Epithelial cell of prostate (primary cell): ENCODE measurements around the gene MPI.
A peak's percentile ranks its signal among the peaks of the same experiment; 100 is the strongest.
"Not testable (repeated sequence)": the region's sequence is repeated elsewhere in the genome, so short reads cannot be mapped to it uniquely, and the experiment has no call there.

Experiments
- DNase-seq: peaks from one replicate; pipeline ENCODE4 v3.0.0-alpha.2; 2011; ENCODE audit warnings: low read depth, low spot score
- H3K27ac ChIP-seq: fragments of 450-650 bp; 2 replicates; pipeline ENCODE4 v1.5.1; 2017; ENCODE audit warnings: mild to moderate bottlenecking

MPI gene

GRCh38 chr15:74888716-74889115, 1.1 kb upstream of the MPI start:
- no peak for DNase-seq
- H3K27ac ChIP-seq, result no peak overlapping the region

GRCh38 chr15:74889390-74889882, 406 bp upstream of the MPI start:
- DNase-seq, result no peak
- peak overlapping the region; percentile 22 for H3K27ac ChIP-seq

GRCh38 chr15:74890665-74890960, 771 bp downstream of the MPI start:
- peak overlapping the region; percentile 22 for H3K27ac ChIP-seq
- no peak for DNase-seq

GRCh38 chr15:74891469-74891868, 1.6 kb downstream of the MPI start:
- H3K27ac ChIP-seq, result peak overlapping the region; percentile 26
- DNase-seq, result no peak

- H3K27ac ChIP-seq, result peak overlapping the region; percentile 26
- no peak for DNase-seq
Observed at GRCh38 chr15:74892313-74892712, 2.5 kb downstream of the MPI start.

GRCh38 chr15:74892931-74893330, 3.1 kb downstream of the MPI start:
- no peak for DNase-seq
- peak overlapping the region; percentile 11 for H3K27ac ChIP-seq

- DNase-seq, result no peak
- H3K27ac ChIP-seq, result peak overlapping the region; percentile 11
Observed at GRCh38 chr15:74893627-74894026, 3.8 kb downstream of the MPI start.

- not testable (repeated sequence) for DNase-seq, H3K27ac ChIP-seq
Observed at GRCh38 chr15:74894383-74894782, 4.5 kb downstream of the MPI start.

- DNase-seq, result no peak
- no peak overlapping the region for H3K27ac ChIP-seq
Observed at GRCh38 chr15:74895830-74896229, 6.0 kb downstream of the MPI start.

- no peak overlapping the region for H3K27ac ChIP-seq
- no peak for DNase-seq
Observed at GRCh38 chr15:74896316-74896715, 6.5 kb downstream of the MPI start.

- no peak overlapping the region for H3K27ac ChIP-seq
- no peak for DNase-seq
Observed at GRCh38 chr15:74897300-74897701, 7.5 kb downstream of the MPI start.

GRCh38 chr15:74901612-74902063, 11.8 kb downstream of the MPI start:
- DNase-seq, result no peak
- no peak overlapping the region for H3K27ac ChIP-seq

GRCh38 chr15:74902295-74903075, 12.6 kb downstream of the MPI start:
- DNase-seq, result no peak
- no peak overlapping the region for H3K27ac ChIP-seq

- DNase-seq, result no peak
- no peak overlapping the region for H3K27ac ChIP-seq
Observed at GRCh38 chr15:74903676-74904075, 13.8 kb downstream of the MPI start.

- DNase-seq, result no peak
- no peak overlapping the region for H3K27ac ChIP-seq
Observed at GRCh38 chr15:74904190-74904805, 14.5 kb downstream of the MPI start.

GRCh38 chr15:74906067-74906449, 16.2 kb downstream of the MPI start:
- DNase-seq, result no peak
- H3K27ac ChIP-seq, result peak overlapping the region; percentile 80

- DNase-seq, result peak; percentile 16
- H3K27ac ChIP-seq, result peak within 1 kb of the TSS; percentile 80
Observed at GRCh38 chr15:74906450-74907162, 16.8 kb downstream of the MPI start, which contains the start of gene FAM219B. Gene FAM219B, minus strand, starts transcription at chr15:74906851. Its CDS starts 51 bp downstream, at chr15:74906800.

GRCh38 chr15:74907163-74907870, 17.5 kb downstream of the MPI start:
- peak overlapping the region; percentile 80 for H3K27ac ChIP-seq
- no peak for DNase-seq

- DNase-seq, result no peak
- no peak overlapping the region for H3K27ac ChIP-seq
Observed at GRCh38 chr15:74908635-74909034, 18.8 kb downstream of the MPI start.

GRCh38 chr15:74913041-74913440, 23.2 kb downstream of the MPI start:
- H3K27ac ChIP-seq, result no peak overlapping the region
- DNase-seq, result no peak
